H1 (cell line): ENCODE data around the gene PKMYT1. TPM values are rescaled to one million over a fixed set of nuclear protein-coding genes. Genes with fewer than 3 reads are reported as not detected.

Source experiments
- CTCF ChIA-PET: fragments of 300-600 bp; sonication (Branson Sonifier 250); formaldehyde crosslinking; loops from one replicate; lab custom pipeline; 2021; ENCODE audit not compliant: partially characterized antibody; lab: Charles Lee
- POLR2A ChIA-PET: fragments of 300-600 bp; sonication (Branson Sonifier 250); formaldehyde crosslinking; loops from one replicate; lab custom pipeline; 2021; ENCODE audit warnings: inconsistent platforms; ENCODE audit not compliant: partially characterized antibody; lab: Charles Lee
- DNase-seq, 2 experiments: peaks; one replicate each; pipeline versions ENCODE4 v3.0.0 to v3.0.0-alpha.2; 2010 to 2022; ENCODE audit warnings: low spot score in 2 of 2, low read depth in 1 of 2, mixed read lengths in 1 of 2
- FAIRE-seq: peaks from 2 replicates; lab custom pipeline; 2011; peaks lifted over from hg19 to GRCh38; lab: Jason Lieb, UNC
- H2AFZ ChIP-seq: 2 replicates; pipeline ENCODE4 v1.8.1; 2012; ENCODE audit warnings: low read length, inconsistent platforms
- H2AK5ac ChIP-seq: 2 replicates; pipeline ENCODE4 v1.6.1; 2013; ENCODE audit warnings: low read depth, low read length
- H2BK120ac ChIP-seq: replicated peaks from 2 replicates; pipeline ENCODE3; 2013; ENCODE audit warnings: low read depth, low read length, inconsistent platforms
- H2BK12ac ChIP-seq: 2 replicates; pipeline ENCODE4 v1.6.1; 2013; ENCODE audit warnings: low read depth, low read length
- H2BK15ac ChIP-seq: 2 replicates; pipeline ENCODE4 v1.6.1; 2013; ENCODE audit warnings: low read length
- H2BK20ac ChIP-seq: 2 replicates; pipeline ENCODE4 v1.6.1; 2013; ENCODE audit warnings: low read length
- H2BK5ac ChIP-seq: 2 replicates; pipeline ENCODE4 v1.6.1; 2013; ENCODE audit warnings: low read depth, low read length
- H3K14ac ChIP-seq: 2 replicates; pipeline ENCODE4 v1.6.1; 2013; ENCODE audit warnings: inconsistent platforms; ENCODE audit not compliant: insufficient read length
- H3K18ac ChIP-seq: 2 replicates; pipeline ENCODE4 v1.6.1; 2013; ENCODE audit warnings: low read length; ENCODE audit errors: extremely low read depth
- H3K23ac ChIP-seq: 2 replicates; pipeline ENCODE4 v1.6.1; 2013; ENCODE audit warnings: inconsistent platforms; ENCODE audit not compliant: insufficient read length
- H3K23me2 ChIP-seq: 2 replicates; pipeline ENCODE4 v1.6.1; 2013; ENCODE audit warnings: low read depth, low read length
- H3K27ac ChIP-seq: 2 replicates; pipeline ENCODE4 v1.6.1; 2011; ENCODE audit warnings: low read depth, low read length, inconsistent platforms
- H3K27me3 ChIP-seq, 4 experiments: replicated peaks in 1 of 4; 1 replicate in 1 of 4; 2 replicates in 3 of 4; pipeline versions ENCODE4 v1.6.1 to v1.8.1; 2011 to 2013; ENCODE audit warnings: low read length in 3 of 4, mild to moderate bottlenecking in 3 of 4, inconsistent platforms in 2 of 4, mixed read lengths in 2 of 4, moderate library complexity in 1 of 4; ENCODE audit not compliant: control insufficient read depth in 3 of 4, insufficient read depth in 3 of 4; ENCODE audit errors: extremely low read depth in 1 of 4
- H3K36me3 ChIP-seq, 4 experiments: 2 replicates each; pipeline versions ENCODE4 v1.6.1 to v1.8.1; 2011 to 2013; ENCODE audit warnings: mild to moderate bottlenecking in 4 of 4, low read length in 3 of 4, moderate library complexity in 2 of 4, control low read depth in 1 of 4, inconsistent platforms in 1 of 4; ENCODE audit not compliant: insufficient read depth in 4 of 4, control insufficient read depth in 2 of 4
- H3K4ac ChIP-seq: replicated peaks from 2 replicates; pipeline ENCODE3; 2013; ENCODE audit warnings: low read length, low read depth, mixed read lengths, inconsistent platforms; ENCODE audit not compliant: insufficient read length
- H3K4me1 ChIP-seq, 4 experiments: replicated peaks in 1 of 4; 1 replicate in 1 of 4; 2 replicates in 3 of 4; pipeline versions ENCODE4 v1.6.1 to v1.8.1; 2011 to 2013; ENCODE audit warnings: low read length in 3 of 4, inconsistent platforms in 2 of 4, mixed read lengths in 1 of 4; ENCODE audit not compliant: insufficient read depth in 4 of 4, control insufficient read depth in 3 of 4
- H3K4me2 ChIP-seq, 2 experiments: 2 replicates each; pipeline versions ENCODE4 v1.6.1 to v1.8.1; 2011 to 2013; ENCODE audit warnings: low read depth in 2 of 2, low read length in 2 of 2, control low read depth in 1 of 2, inconsistent platforms in 1 of 2, mild to moderate bottlenecking in 1 of 2; ENCODE audit not compliant: insufficient read depth in 1 of 2
- H3K4me3 ChIP-seq, 4 experiments: fragments of 200-600, 300-600 bp in 1 of 4; sonication (generic), shearing (Covaris generic), sonication (Bioruptor Twin) in 1 of 4; 2 replicates each; pipeline versions ENCODE4 v1.5.1 to v1.8.1; 2011 to 2016; ENCODE audit warnings: low read length in 4 of 4, low read depth in 3 of 4, control low read depth in 2 of 4, inconsistent platforms in 2 of 4, mild to moderate bottlenecking in 2 of 4, mixed read lengths in 1 of 4, moderate library complexity in 1 of 4; ENCODE audit not compliant: insufficient read depth in 2 of 4; ENCODE audit errors: extremely low read depth in 1 of 4
- H3K56ac ChIP-seq: replicated peaks from 2 replicates; pipeline ENCODE3; 2013; ENCODE audit warnings: low read depth, mild to moderate bottlenecking, mixed read lengths, low read length, inconsistent platforms; ENCODE audit not compliant: insufficient read length
- H3K79me1 ChIP-seq: 2 replicates; pipeline ENCODE4 v1.6.1; 2013; ENCODE audit warnings: low read depth, low read length, control low read depth
- H3K79me2 ChIP-seq, 2 experiments: 2 replicates each; pipeline versions ENCODE4 v1.6.1 to v1.8.1; 2012 to 2013; ENCODE audit warnings: low read length in 2 of 2, mild to moderate bottlenecking in 2 of 2, inconsistent platforms in 1 of 2; ENCODE audit not compliant: insufficient read depth in 2 of 2, control insufficient read depth in 1 of 2
- H3K9ac ChIP-seq, 4 experiments: replicated peaks in 1 of 4; 1 replicate in 1 of 4; 2 replicates in 3 of 4; pipeline versions ENCODE4 v1.6.1 to v1.8.1; 2011 to 2013; ENCODE audit warnings: low read depth in 3 of 4, low read length in 3 of 4, control low read depth in 2 of 4, mild to moderate bottlenecking in 2 of 4, moderate library complexity in 2 of 4, inconsistent platforms in 1 of 4; ENCODE audit errors: extremely low read depth in 1 of 4
- H3K9me3 ChIP-seq, 2 experiments: 2 replicates each; pipeline versions ENCODE4 v1.6.1 to v1.8.1; 2012 to 2013; ENCODE audit warnings: mild to moderate bottlenecking in 2 of 2, moderate library complexity in 2 of 2, control low read depth in 1 of 2, inconsistent platforms in 1 of 2, low read depth in 1 of 2, low read length in 1 of 2, mixed read lengths in 1 of 2; ENCODE audit not compliant: insufficient read depth in 2 of 2
- H4K20me1 ChIP-seq, 2 experiments: replicated peaks in 1 of 2; 2 replicates each; pipeline versions ENCODE3 to v1.8.1; 2011 to 2013; ENCODE audit warnings: inconsistent platforms in 2 of 2, low read length in 2 of 2, mild to moderate bottlenecking in 1 of 2; ENCODE audit not compliant: insufficient read depth in 2 of 2, control insufficient read depth in 1 of 2
- H4K5ac ChIP-seq: 2 replicates; pipeline ENCODE4 v1.6.1; 2013; ENCODE audit warnings: low read length, low read depth, mixed read lengths, inconsistent platforms; ENCODE audit not compliant: insufficient read length
- H4K8ac ChIP-seq: 2 replicates; pipeline ENCODE4 v1.8.0; 2013; ENCODE audit warnings: mild to moderate bottlenecking, moderate library complexity, low read length, inconsistent platforms; ENCODE audit not compliant: insufficient read depth; ENCODE audit errors: extremely low read depth
- H4K91ac ChIP-seq: replicated peaks from 2 replicates; pipeline ENCODE3; 2013; ENCODE audit warnings: low read length, mixed read lengths, inconsistent platforms; ENCODE audit not compliant: insufficient read length
- BACH1 ChIP-seq: IDR thresholded peaks from 2 replicates; pipeline ENCODE4 v1.6.1; 2012; ENCODE audit warnings: low read length, improper control_type of control experiment
- BCL11A ChIP-seq, 2 experiments: IDR thresholded peaks; one replicate each; pipeline ENCODE4 v1.6.1; 2011; ENCODE audit warnings: low read depth in 2 of 2, low read length in 2 of 2, mild to moderate bottlenecking in 2 of 2
- MAFK ChIP-seq: IDR thresholded peaks from 2 replicates; pipeline ENCODE4 v1.6.1; 2012; ENCODE audit warnings: low read depth, mild to moderate bottlenecking, improper control_type of control experiment, low read length
- SP4 ChIP-seq: IDR thresholded peaks from 2 replicates; pipeline ENCODE4 v1.6.1; 2012; ENCODE audit warnings: low read length, inconsistent platforms
- TEAD4 ChIP-seq: IDR thresholded peaks from 2 replicates; pipeline ENCODE4 v1.6.1; 2012; ENCODE audit warnings: low read depth, low read length, inconsistent platforms, mixed read lengths
- WGBS, 2 experiments: shearing (Covaris generic) in 1 of 2; methylation state at CpG; one replicate each; pipeline versions ENCODE4 v1.1.6 to v1.1.7; 2013 to 2015; ENCODE audit warnings: low lambda C conversion rate in 2 of 2, mixed read lengths in 2 of 2, inconsistent platforms in 1 of 2, low coverage in 1 of 2, missing lambda C conversion rate in 1 of 2; ENCODE audit not compliant: insufficient replicate concordance in 2 of 2, insufficient coverage in 1 of 2, insufficient read length in 1 of 2; ENCODE audit errors: extremely low coverage in 1 of 2, missing lambda C conversion rate in 1 of 2; 5-methylcytosine and 5-hydroxymethylcytosine counted together
- polyA plus RNA-seq, 7 experiments: library from polyadenylated mRNA; depleted of rRNA in 3 of 7; stranded (reverse) in 5 of 7; unstranded in 2 of 7; fragments of >200 nt in 5 of 7; fragments of 200-250 nt in 2 of 7; gene quantifications; 1 replicate in 5 of 7; 2 replicates in 1 of 7; 4 replicates in 1 of 7; pipeline versions ENCODE4 v1.2.1 to v1.2.3, GENCODE V29; 2011 to 2013; ENCODE audit warnings: missing spikeins in 2 of 7, mixed read lengths in 2 of 7
- total RNA-seq: library from RNA; stranded (reverse); fragmentation: NEBNext Ultra II Directional; extraction: Animal tissue kit (Norgen Biotek cat#: 25700); gene quantifications from 2 replicates; pipeline ENCODE4 v1.2.1, GENCODE V29; 2021

PKMYT1 gene
- total and polyA plus RNA-seq, 2 of the 8 experiments (the other 6 are each of a cell fraction or from before 2014, with no cell fraction given): 74.7 to 85.2 TPM

- no peak overlapping the region for H2AFZ ChIP-seq
- DNase-seq (no peak), FAIRE-seq (no peak)
- no peaks in the 10 kb centered on the region for H3K23me2 ChIP-seq
- H3K18ac ChIP-seq: no peak overlapping the region
- no peak overlapping the region for H2BK12ac ChIP-seq
- no peak overlapping the region for H2AK5ac ChIP-seq
- H3K56ac ChIP-seq: no peak overlapping the region
- no peaks in the 10 kb centered on the region for H3K79me1 ChIP-seq
- no peak overlapping the region for H3K9ac ChIP-seq
- no peak overlapping the region for H4K5ac ChIP-seq
- H3K23ac ChIP-seq: no peak overlapping the region
- no peak for TF ChIP-seq BACH1
- TF ChIP-seq BCL11A (IDR thresholded peaks at IDR 0.05; ENCODE audit: low read depth in 2 of 2, low read length in 2 of 2): no peak
- no peak for TF ChIP-seq SP4
- TF ChIP-seq TEAD4: no peak
- TF ChIP-seq MAFK: no peak
- POLR2A ChIA-PET: interaction anchor here (1.4 kb wide), 1 partner anchor 12 kb away, joined by 7 read pairs; no protein-coding TSS in a partner anchor
- no peaks in the 10 kb centered on the region for H3K4me1 ChIP-seq
- no peaks in the 10 kb centered on the region for H3K79me2 ChIP-seq
- 90% methylated on average over 4 of the region's 4 CpGs; no CpG with 5 or more reads in 1 of the 2 experiments for WGBS, 2 experiments
- H3K4me2 ChIP-seq: no peak overlapping the region
- no peaks in the 10 kb centered on the region for H3K9me3 ChIP-seq
- H3K4ac ChIP-seq: no peak overlapping the region
- H3K14ac ChIP-seq: no peak overlapping the region
- no peaks in the 10 kb centered on the region for H4K20me1 ChIP-seq
- CTCF ChIA-PET: interaction anchor here (0.7 to 2.9 kb wide), 7 partner anchors 9 to 36 kb away, joined by 3 to 9 read pairs (median 4); partner anchors contain the start of gene KREMEN2
- H2BK120ac ChIP-seq: no peak overlapping the region
- no peak overlapping the region for H3K27ac ChIP-seq
- no peak overlapping the region for H2BK20ac ChIP-seq
- no peaks in the 10 kb centered on the region; a peak in 1 of 8 replicates for H3K36me3 ChIP-seq
- H2BK15ac ChIP-seq: no peak overlapping the region
- no peak overlapping the region for H4K91ac ChIP-seq
- no peak overlapping the region for H3K4me3 ChIP-seq
- no peaks in the 10 kb centered on the region for H3K27me3 ChIP-seq
- no peak overlapping the region for H4K8ac ChIP-seq
- no peak overlapping the region for H2BK5ac ChIP-seq
These were observed 33.6 kb downstream of the PKMYT1 start for GRCh38 chr16:2946649-2947048.
